ENCODE data around the gene BSN. TPM values are rescaled to one million over a fixed set of nuclear protein-coding genes. Genes with fewer than 3 reads are reported as not detected.

BSN gene
- total RNA-seq, 3 donors from 2014 or later, result 0.17 to 1.2 (median 0.36) TPM

- Histone ChIP-seq H3K4me3 (no peak overlapping the region), H3K36me3 (ENCODE audit: low read depth) (no peaks in the 10 kb centered on the region), H3K9me3 (no peaks in the 10 kb centered on the region), H3K4me1 (ENCODE audit: low read depth) (no peaks in the 10 kb centered on the region)
- DNase-seq, result no peak
- intact Hi-C loops (cut with DNase I, micrococcal nuclease), result no loop called here
- TF ChIP-seq CTCF (IDR thresholded peaks at IDR 0.05), result no peak
- peak; percentile 32 for ATAC-seq
Measured at GRCh38 chr3:49519916-49520385, 34.3 kb upstream of the BSN start.

GRCh38 chr3:49523756-49524747 lies 30.2 kb upstream of the BSN start:
- Histone ChIP-seq H3K9me3 (no peaks in the 10 kb centered on the region), H3K36me3 (ENCODE audit: low read depth) (no peaks in the 10 kb centered on the region), H3K4me1 (ENCODE audit: low read depth) (no peaks in the 10 kb centered on the region), H3K4me3 (no peak overlapping the region)
- peak; percentile 62 for ATAC-seq
- no peak for TF ChIP-seq CTCF (IDR thresholded peaks at IDR 0.05)
- no peak for DNase-seq
- intact Hi-C loops (cut with DNase I, micrococcal nuclease), result no loop called here

GRCh38 chr3:49529567-49529966 lies 24.7 kb upstream of the BSN start:
- DNase-seq (no peak), ATAC-seq (no peak)
- intact Hi-C loops (cut with DNase I, micrococcal nuclease), result no loop called here
- H3K36me3 ChIP-seq (ENCODE audit: low read depth), result no peaks in the 10 kb centered on the region
- H3K4me1 ChIP-seq (ENCODE audit: low read depth), result no peaks in the 10 kb centered on the region
- no peaks in the 10 kb centered on the region for H3K9me3 ChIP-seq
- TF ChIP-seq CTCF (IDR thresholded peaks at IDR 0.05), result no peak
- no peak overlapping the region for H3K4me3 ChIP-seq

- DNase-seq, result no peak
- intact Hi-C loops (cut with DNase I, micrococcal nuclease), result no loop called here
- Histone ChIP-seq H3K36me3 (ENCODE audit: low read depth) (no peaks in the 10 kb centered on the region), H3K4me1 (ENCODE audit: low read depth) (no peaks in the 10 kb centered on the region), H3K9me3 (no peaks in the 10 kb centered on the region), H3K4me3 (no peak overlapping the region)
- no peak for TF ChIP-seq CTCF (IDR thresholded peaks at IDR 0.05)
- no peak for ATAC-seq
Measured at GRCh38 chr3:49530231-49530630, 24.0 kb upstream of the BSN start.

GRCh38 chr3:49530701-49531100 lies 23.6 kb upstream of the BSN start:
- Histone ChIP-seq H3K9me3 (no peaks in the 10 kb centered on the region), H3K36me3 (ENCODE audit: low read depth) (no peaks in the 10 kb centered on the region), H3K4me3 (no peak overlapping the region), H3K4me1 (ENCODE audit: low read depth) (no peaks in the 10 kb centered on the region)
- TF ChIP-seq CTCF (IDR thresholded peaks at IDR 0.05), result no peak
- intact Hi-C loops (cut with DNase I, micrococcal nuclease), result no loop called here
- ATAC-seq (no peak), DNase-seq (no peak)
